ENCODE data around the gene AFDN. TPM values are rescaled to one million over a fixed set of nuclear protein-coding genes. Genes with fewer than 3 reads are reported as not detected.

AFDN gene
- total RNA-seq, 1 donor from 2014 or later = 102 TPM

GRCh38 chr6:167954151-167954550, 127.4 kb downstream of the AFDN start:
- Mint-ChIP-seq H3K27ac (ENCODE audit: unreplicated experiment) (no peak overlapping the region), H3K9me3 (ENCODE audit: unreplicated experiment) (no peaks in the 10 kb centered on the region), H3K36me3 (ENCODE audit: low read depth, unreplicated experiment) (peaks cover 23% of the 10 kb centered on the region), H3K27me3 (ENCODE audit: low read depth, unreplicated experiment) (no peaks in the 10 kb centered on the region), H3K4me3 (ENCODE audit: unreplicated experiment) (no peak overlapping the region), H3K4me1 (ENCODE audit: low read depth, unreplicated experiment) (peaks cover 33% of the 10 kb centered on the region)
- Histone ChIP-seq H3K4me1 (ENCODE audit: insufficient read depth, low read length) (peaks cover 9% of the 10 kb centered on the region), H3K36me3 (ENCODE audit: insufficient read depth, low read length) (peaks cover 9% of the 10 kb centered on the region), H3K4me3 (ENCODE audit: insufficient read depth, low read depth, low read length) (no peak overlapping the region), H2AFZ (ENCODE audit: low read depth, low read length) (no peak overlapping the region), H3K9ac (ENCODE audit: low read length) (no peak overlapping the region), H3K4me2 (ENCODE audit: low read length) (no peak overlapping the region), H3K79me2 (ENCODE audit: insufficient read depth, low read length) (no peaks in the 10 kb centered on the region), H3K27me3 (ENCODE audit: insufficient read depth, low read length) (no peaks in the 10 kb centered on the region), H4K20me1 (ENCODE audit: insufficient read depth, low read length) (peaks cover 10% of the 10 kb centered on the region), H3K9me3 (ENCODE audit: insufficient read depth, low read depth, low read length) (no peaks in the 10 kb centered on the region), H3K27ac (ENCODE audit: low read depth, low read length) (no peak overlapping the region)
- DNase-seq (ENCODE audit: low read depth) (no peak), FAIRE-seq (no peak)
- TF ChIP-seq CTCF (IDR thresholded peaks at IDR 0.05; ENCODE audit: insufficient read depth, low read depth, low read length) = no peak
- no peak for TF ChIP-seq EZH2 (IDR thresholded peaks at IDR 0.05; ENCODE audit: insufficient read depth, low read length)

DNA sequence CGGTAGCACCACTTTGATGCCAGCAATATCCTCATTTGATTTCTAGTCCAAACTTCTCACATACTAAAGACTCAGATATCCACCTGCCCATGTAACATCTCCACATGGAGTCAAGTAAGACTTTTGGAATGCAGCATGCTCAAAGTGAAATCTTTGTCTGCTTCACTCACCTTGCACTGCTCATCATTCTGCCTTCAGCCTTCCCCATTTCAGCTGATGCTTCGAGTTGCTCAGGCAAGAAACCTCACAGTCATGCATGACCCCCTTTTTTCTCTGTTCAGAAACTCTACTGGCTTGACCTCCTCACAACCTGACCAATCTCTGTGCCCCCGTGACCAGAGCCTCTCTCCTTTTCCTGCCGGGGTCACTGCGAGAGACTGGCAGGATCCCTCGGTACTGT, 129.8 kb downstream of the AFDN start:
- H3K27ac ChIP-seq (ENCODE audit: low read depth, low read length) = no peak overlapping the region
- Mint-ChIP-seq H3K27me3 (ENCODE audit: low read depth, unreplicated experiment) (no peaks in the 10 kb centered on the region), H3K4me3 (ENCODE audit: unreplicated experiment) (no peak overlapping the region), H3K4me1 (ENCODE audit: low read depth, unreplicated experiment) (peaks cover 18% of the 10 kb centered on the region), H3K27ac (ENCODE audit: unreplicated experiment) (peak overlapping the region; percentile 43), H3K9me3 (ENCODE audit: unreplicated experiment) (no peaks in the 10 kb centered on the region), H3K36me3 (ENCODE audit: low read depth, unreplicated experiment) (peaks cover 15% of the 10 kb centered on the region)
- H3K4me1 ChIP-seq (ENCODE audit: insufficient read depth, low read length) = peaks cover 7% of the 10 kb centered on the region
- H3K27me3 ChIP-seq (ENCODE audit: insufficient read depth, low read length) = no peaks in the 10 kb centered on the region
- H3K9ac ChIP-seq (ENCODE audit: low read length) = no peak overlapping the region
- H3K36me3 ChIP-seq (ENCODE audit: insufficient read depth, low read length) = peaks cover 3% of the 10 kb centered on the region
- H3K4me3 ChIP-seq (ENCODE audit: insufficient read depth, low read depth, low read length) = no peak overlapping the region
- H4K20me1 ChIP-seq (ENCODE audit: insufficient read depth, low read length) = peaks cover 10% of the 10 kb centered on the region
- FAIRE-seq (no peak), DNase-seq (ENCODE audit: low read depth) (no peak)
- no peak overlapping the region for H2AFZ ChIP-seq (ENCODE audit: low read depth, low read length)
- no peak for TF ChIP-seq EZH2 (IDR thresholded peaks at IDR 0.05; ENCODE audit: insufficient read depth, low read length)
- TF ChIP-seq CTCF (IDR thresholded peaks at IDR 0.05; ENCODE audit: insufficient read depth, low read depth, low read length) = no peak
- H3K9me3 ChIP-seq (ENCODE audit: insufficient read depth, low read depth, low read length) = no peaks in the 10 kb centered on the region
- H3K4me2 ChIP-seq (ENCODE audit: low read length) = no peak overlapping the region
- H3K79me2 ChIP-seq (ENCODE audit: insufficient read depth, low read length) = no peaks in the 10 kb centered on the region

GRCh38 chr6:167956983-167957492, 130.3 kb downstream of the AFDN start:
- Histone ChIP-seq H3K9ac (ENCODE audit: low read length) (no peak overlapping the region), H3K36me3 (ENCODE audit: insufficient read depth, low read length) (peaks cover 3% of the 10 kb centered on the region), H4K20me1 (ENCODE audit: insufficient read depth, low read length) (peaks cover 10% of the 10 kb centered on the region), H2AFZ (ENCODE audit: low read depth, low read length) (no peak overlapping the region), H3K4me3 (ENCODE audit: insufficient read depth, low read depth, low read length) (no peak overlapping the region), H3K4me1 (ENCODE audit: insufficient read depth, low read length) (peaks cover 7% of the 10 kb centered on the region), H3K79me2 (ENCODE audit: insufficient read depth, low read length) (no peaks in the 10 kb centered on the region), H3K27me3 (ENCODE audit: insufficient read depth, low read length) (no peaks in the 10 kb centered on the region), H3K27ac (ENCODE audit: low read depth, low read length) (no peak overlapping the region), H3K4me2 (ENCODE audit: low read length) (no peak overlapping the region), H3K9me3 (ENCODE audit: insufficient read depth, low read depth, low read length) (no peaks in the 10 kb centered on the region)
- H3K4me3 Mint-ChIP-seq (ENCODE audit: unreplicated experiment) = no peak overlapping the region
- H3K27me3 Mint-ChIP-seq (ENCODE audit: low read depth, unreplicated experiment) = no peaks in the 10 kb centered on the region
- no peak overlapping the region for H3K27ac Mint-ChIP-seq (ENCODE audit: unreplicated experiment)
- FAIRE-seq (no peak), DNase-seq (ENCODE audit: low read depth) (no peak)
- peaks cover 10% of the 10 kb centered on the region for H3K36me3 Mint-ChIP-seq (ENCODE audit: low read depth, unreplicated experiment)
- peaks cover 18% of the 10 kb centered on the region for H3K4me1 Mint-ChIP-seq (ENCODE audit: low read depth, unreplicated experiment)
- H3K9me3 Mint-ChIP-seq (ENCODE audit: unreplicated experiment) = no peaks in the 10 kb centered on the region
- no peak for TF ChIP-seq EZH2 (IDR thresholded peaks at IDR 0.05; ENCODE audit: insufficient read depth, low read length)
- TF ChIP-seq CTCF (IDR thresholded peaks at IDR 0.05; ENCODE audit: insufficient read depth, low read depth, low read length) = no peak

Data from astrocyte (in vitro differentiated cells and primary cell).